ENCODE data around the gene FOXL1.

The FOXL1 gene

GRCh38 chr16:86611941-86612340, 33.6 kb downstream of the FOXL1 start:
- no peak for TF ChIP-seq YY1 (IDR thresholded peaks at IDR 0.05; ENCODE audit: low read depth)
- no peak for TF ChIP-seq CREB1 (IDR thresholded peaks at IDR 0.05; ENCODE audit: low read depth)
- no peak for TF ChIP-seq TAF1 (IDR thresholded peaks at IDR 0.05; ENCODE audit: low read depth)
- TF ChIP-seq REST (IDR thresholded peaks at IDR 0.05; ENCODE audit: low read depth) = no peak
- TF ChIP-seq CEBPB (IDR thresholded peaks at IDR 0.05) = no peak
- no peak for TF ChIP-seq EP300 (IDR thresholded peaks at IDR 0.05; ENCODE audit: borderline replicate concordance)
- TF ChIP-seq NFIC (IDR thresholded peaks at IDR 0.05) = no peak
- TF ChIP-seq MAX (IDR thresholded peaks at IDR 0.05) = no peak
- no peak for TF ChIP-seq EGR1 (IDR thresholded peaks at IDR 0.05)
- TF ChIP-seq TCF12 (IDR thresholded peaks at IDR 0.05; ENCODE audit: low read depth) = no peak
- no peak for TF ChIP-seq TEAD4 (IDR thresholded peaks at IDR 0.05)
- no peak for TF ChIP-seq RAD21 (IDR thresholded peaks at IDR 0.05; ENCODE audit: low read depth)
- no peak for TF ChIP-seq USF1 (IDR thresholded peaks at IDR 0.05)
- TF ChIP-seq ZBTB7A (IDR thresholded peaks at IDR 0.05; ENCODE audit: low read depth) = no peak
- no peak for TF ChIP-seq FOXM1 (IDR thresholded peaks at IDR 0.05; ENCODE audit: borderline replicate concordance, low read depth)

GRCh38 chr16:86614699-86615098, 36.4 kb downstream of the FOXL1 start:
- TF ChIP-seq MAX (IDR thresholded peaks at IDR 0.05) (no peak), ZBTB7A (IDR thresholded peaks at IDR 0.05; ENCODE audit: low read depth) (no peak), NFIC (IDR thresholded peaks at IDR 0.05) (no peak), TCF12 (IDR thresholded peaks at IDR 0.05; ENCODE audit: low read depth) (no peak), USF1 (IDR thresholded peaks at IDR 0.05) (no peak), REST (IDR thresholded peaks at IDR 0.05; ENCODE audit: low read depth) (no peak), RAD21 (IDR thresholded peaks at IDR 0.05; ENCODE audit: low read depth) (no peak), FOXM1 (IDR thresholded peaks at IDR 0.05; ENCODE audit: borderline replicate concordance, low read depth) (no peak), CEBPB (IDR thresholded peaks at IDR 0.05) (no peak), CREB1 (IDR thresholded peaks at IDR 0.05; ENCODE audit: low read depth) (no peak), YY1 (IDR thresholded peaks at IDR 0.05; ENCODE audit: low read depth) (no peak), EGR1 (IDR thresholded peaks at IDR 0.05) (no peak), TEAD4 (IDR thresholded peaks at IDR 0.05) (no peak), TAF1 (IDR thresholded peaks at IDR 0.05; ENCODE audit: low read depth) (no peak), EP300 (IDR thresholded peaks at IDR 0.05; ENCODE audit: borderline replicate concordance) (no peak)

- TF ChIP-seq REST (IDR thresholded peaks at IDR 0.05; ENCODE audit: low read depth) = no peak
- no peak for TF ChIP-seq TEAD4 (IDR thresholded peaks at IDR 0.05)
- no peak for TF ChIP-seq EP300 (IDR thresholded peaks at IDR 0.05; ENCODE audit: borderline replicate concordance)
- no peak for TF ChIP-seq YY1 (IDR thresholded peaks at IDR 0.05; ENCODE audit: low read depth)
- no peak for TF ChIP-seq TAF1 (IDR thresholded peaks at IDR 0.05; ENCODE audit: low read depth)
- no peak for TF ChIP-seq NFIC (IDR thresholded peaks at IDR 0.05)
- no peak for TF ChIP-seq USF1 (IDR thresholded peaks at IDR 0.05)
- TF ChIP-seq CREB1 (IDR thresholded peaks at IDR 0.05; ENCODE audit: low read depth) = no peak
- TF ChIP-seq FOXM1 (IDR thresholded peaks at IDR 0.05; ENCODE audit: borderline replicate concordance, low read depth) = no peak
- no peak for TF ChIP-seq MAX (IDR thresholded peaks at IDR 0.05)
- TF ChIP-seq TCF12 (IDR thresholded peaks at IDR 0.05; ENCODE audit: low read depth) = no peak
- TF ChIP-seq EGR1 (IDR thresholded peaks at IDR 0.05) = no peak
- TF ChIP-seq CEBPB (IDR thresholded peaks at IDR 0.05) = no peak
- TF ChIP-seq ZBTB7A (IDR thresholded peaks at IDR 0.05; ENCODE audit: low read depth) = no peak
- no peak for TF ChIP-seq RAD21 (IDR thresholded peaks at IDR 0.05; ENCODE audit: low read depth)
Measured at GRCh38 chr16:86616906-86617305, 38.6 kb downstream of the FOXL1 start.
